BE2C (cell line): ENCODE measurements around the gene BRCA2.

Experiments
- DNase-seq: peaks from one replicate; pipeline ENCODE4 v3.0.0-alpha.2; 2020
- H3K27me3 ChIP-seq: fragments of 250-450 bp; sonication (Bioruptor Pico); 2 replicates; pipeline ENCODE4 v1.5.1; 2020; ENCODE audit warnings: mild to moderate bottlenecking
- H3K36me3 ChIP-seq: fragments of 250-450 bp; sonication (Bioruptor Pico); 2 replicates; pipeline ENCODE4 v1.5.1; 2020; ENCODE audit warnings: mild to moderate bottlenecking
- H3K4me1 ChIP-seq: fragments of 250-450 bp; sonication (Bioruptor Pico); 2 replicates; pipeline ENCODE4 v1.5.1; 2020
- H3K4me3 ChIP-seq: 2 replicates; pipeline ENCODE4 v1.5.1; 2011; ENCODE audit warnings: low read depth, low read length
- H3K9me3 ChIP-seq: fragments of 250-450 bp; sonication (Bioruptor Pico); 2 replicates; pipeline ENCODE4 v1.5.1; 2020
- CTCF ChIP-seq: IDR thresholded peaks from 2 replicates; pipeline ENCODE4 v1.5.1; 2012; ENCODE audit warnings: mild to moderate bottlenecking, low read depth, low read length

Gene BRCA2

GRCh38 chr13:32300920-32301319 lies 14.4 kb upstream of the BRCA2 start:
- H3K4me1 ChIP-seq, result no peaks in the 10 kb centered on the region; the same call in 1 of the 2 replicates
- H3K27me3 ChIP-seq, result no peaks in the 10 kb centered on the region
- no peak for TF ChIP-seq CTCF

GRCh38 chr13:32302461-32302860 lies 12.8 kb upstream of the BRCA2 start:
- Histone ChIP-seq H3K4me1 (no peaks in the 10 kb centered on the region), H3K27me3 (no peaks in the 10 kb centered on the region), H3K36me3 (no peaks in the 10 kb centered on the region), H3K4me3 (no peak overlapping the region), H3K9me3 (no peaks in the 10 kb centered on the region)
- no peak for TF ChIP-seq CTCF
- no peak for DNase-seq

More at GRCh38 chr13:32300920-32301319, 14.4 kb upstream of the BRCA2 start:
- Histone ChIP-seq H3K9me3 (no peaks in the 10 kb centered on the region), H3K36me3 (no peaks in the 10 kb centered on the region), H3K4me3 (no peak overlapping the region)
- DNase-seq, result no peak

GRCh38 chr13:32305646-32306045 lies 9.7 kb upstream of the BRCA2 start:
- no peaks in the 10 kb centered on the region for H3K9me3 ChIP-seq
- TF ChIP-seq CTCF, result no peak
- no peaks in the 10 kb centered on the region for H3K4me1 ChIP-seq
- no peaks in the 10 kb centered on the region for H3K36me3 ChIP-seq
- DNase-seq, result no peak
- no peak overlapping the region for H3K4me3 ChIP-seq
- H3K27me3 ChIP-seq, result no peaks in the 10 kb centered on the region

- no peak for DNase-seq
- peak overlapping the region; percentile 34 for H3K4me3 ChIP-seq
These were observed 5.8 kb upstream of the BRCA2 start for GRCh38 chr13:32309312-32310133.

GRCh38 chr13:32310134-32310706 lies 5.1 kb upstream of the BRCA2 start:
- TF ChIP-seq CTCF, result peak; percentile 79
- peak; percentile 16 for DNase-seq
- Histone ChIP-seq H3K27me3 (no peaks in the 10 kb centered on the region), H3K36me3 (no peaks in the 10 kb centered on the region), H3K9me3 (no peaks in the 10 kb centered on the region), H3K4me1 (peaks cover 3% of the 10 kb centered on the region; the same call in 1 of the 2 replicates), H3K4me3 (peak overlapping the region; percentile 34)

More at GRCh38 chr13:32309312-32310133, 5.8 kb upstream of the BRCA2 start:
- Histone ChIP-seq H3K27me3 (no peaks in the 10 kb centered on the region), H3K4me1 (no peaks in the 10 kb centered on the region), H3K9me3 (no peaks in the 10 kb centered on the region), H3K36me3 (no peaks in the 10 kb centered on the region)
- no peak for TF ChIP-seq CTCF
